ENCODE results near the gene KCNQ2.

The KCNQ2 gene

GRCh38 chr20:63427724-63428330 is 44.6 kb downstream of the KCNQ2 start:
- no peak overlapping the region for H3K27ac ChIP-seq (ENCODE audit: low read depth, low read length)
- H3K4me3 ChIP-seq (ENCODE audit: insufficient read depth, low read length, poor library complexity, severe bottlenecking), result no peak overlapping the region
- H3K36me3 ChIP-seq (ENCODE audit: low read length), result no peaks in the 10 kb centered on the region
- H3K9me2 ChIP-seq (replicated peaks; ENCODE audit: insufficient read depth, low read length), result no peaks in the 10 kb centered on the region
- H3K9me3 ChIP-seq (ENCODE audit: insufficient read depth, low read length), result no peaks in the 10 kb centered on the region
- H3K79me2 ChIP-seq (ENCODE audit: insufficient read depth, low read length), result no peaks in the 10 kb centered on the region
- no peaks in the 10 kb centered on the region for H3K27me3 ChIP-seq (ENCODE audit: low read length)
- H4K20me1 ChIP-seq (ENCODE audit: low read depth, low read length), result no peaks in the 10 kb centered on the region
- no peaks in the 10 kb centered on the region for H3F3A ChIP-seq (ENCODE audit: insufficient read depth)
- H3K4me2 ChIP-seq (ENCODE audit: low read depth, low read length, poor library complexity, severe bottlenecking), result no peak overlapping the region
- H3K9ac ChIP-seq (ENCODE audit: low read length), result no peak overlapping the region
- H2AFZ ChIP-seq (ENCODE audit: low read depth, low read length, severe bottlenecking), result no peak overlapping the region
- TF ChIP-seq EZH2phosphoT487 (conservative IDR thresholded peaks at IDR 0.05; ENCODE audit: low read length), result no peak

DNA sequence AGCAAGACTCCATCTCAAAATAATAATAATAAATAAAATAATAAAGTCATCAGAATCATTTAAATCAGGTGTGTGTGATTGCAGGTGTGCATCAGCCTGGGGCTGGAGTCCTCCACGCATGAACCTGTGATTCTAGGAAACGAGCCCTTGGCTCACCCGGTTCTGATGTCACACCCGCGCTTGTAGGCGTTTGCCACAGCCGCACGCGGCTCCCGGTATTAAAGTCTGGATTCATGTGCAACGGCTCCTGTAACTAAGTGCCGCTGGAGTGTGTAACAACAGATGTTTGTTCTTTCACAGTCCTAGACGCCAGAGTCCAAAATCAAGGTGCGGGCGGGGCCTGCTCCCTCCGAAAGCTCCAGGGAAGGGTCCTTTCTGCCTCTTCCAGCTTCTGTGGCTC is 45.2 kb downstream of the KCNQ2 start:
- H3K4me2 ChIP-seq (ENCODE audit: low read depth, low read length, poor library complexity, severe bottlenecking), result no peak overlapping the region
- TF ChIP-seq CTCF (IDR thresholded peaks at IDR 0.05; ENCODE audit: insufficient read depth, low read length, poor library complexity, severe bottlenecking) (no peak), EZH2phosphoT487 (conservative IDR thresholded peaks at IDR 0.05; ENCODE audit: low read length) (no peak)
- H3K36me3 ChIP-seq (ENCODE audit: low read length), result no peaks in the 10 kb centered on the region
- no peaks in the 10 kb centered on the region for H3K79me2 ChIP-seq (ENCODE audit: insufficient read depth, low read length)
- H4K20me1 ChIP-seq (ENCODE audit: low read depth, low read length), result no peaks in the 10 kb centered on the region
- no peaks in the 10 kb centered on the region for H3F3A ChIP-seq (ENCODE audit: insufficient read depth)
- H2AFZ ChIP-seq (ENCODE audit: low read depth, low read length, severe bottlenecking), result no peak overlapping the region
- no peaks in the 10 kb centered on the region for H3K9me2 ChIP-seq (replicated peaks; ENCODE audit: insufficient read depth, low read length)
- H3K27ac ChIP-seq (ENCODE audit: low read depth, low read length), result no peak overlapping the region
- H3K4me3 ChIP-seq (ENCODE audit: insufficient read depth, low read length, poor library complexity, severe bottlenecking), result no peak overlapping the region
- no peak overlapping the region for H3K9ac ChIP-seq (ENCODE audit: low read length)
- H3K9me3 ChIP-seq (ENCODE audit: insufficient read depth, low read length), result no peaks in the 10 kb centered on the region
- no peaks in the 10 kb centered on the region for H3K27me3 ChIP-seq (ENCODE audit: low read length)

- Histone ChIP-seq H3K27me3 (ENCODE audit: low read length) (no peaks in the 10 kb centered on the region), H3K9ac (ENCODE audit: low read length) (no peak overlapping the region)
Measured at GRCh38 chr20:63425846-63426485, 46.5 kb downstream of the KCNQ2 start.

More at GRCh38 chr20:63425846-63426485, 46.5 kb downstream of the KCNQ2 start:
- Histone ChIP-seq H3K4me3 (ENCODE audit: insufficient read depth, low read length, poor library complexity, severe bottlenecking) (no peak overlapping the region), H3K4me2 (ENCODE audit: low read depth, low read length, poor library complexity, severe bottlenecking) (no peak overlapping the region), H3K9me3 (ENCODE audit: insufficient read depth, low read length) (no peaks in the 10 kb centered on the region), H3K9me2 (replicated peaks; ENCODE audit: insufficient read depth, low read length) (no peaks in the 10 kb centered on the region), H3K79me2 (ENCODE audit: insufficient read depth, low read length) (no peaks in the 10 kb centered on the region), H3K36me3 (ENCODE audit: low read length) (no peaks in the 10 kb centered on the region), H3F3A (ENCODE audit: insufficient read depth) (no peaks in the 10 kb centered on the region), H2AFZ (ENCODE audit: low read depth, low read length, severe bottlenecking) (no peak overlapping the region), H4K20me1 (ENCODE audit: low read depth, low read length) (no peaks in the 10 kb centered on the region), H3K27ac (ENCODE audit: low read depth, low read length) (no peak overlapping the region)
- TF ChIP-seq EZH2phosphoT487 (conservative IDR thresholded peaks at IDR 0.05; ENCODE audit: low read length) (no peak), CTCF (IDR thresholded peaks at IDR 0.05; ENCODE audit: insufficient read depth, low read length, poor library complexity, severe bottlenecking) (no peak)

Data from SU-DHL-6 (cell line).